ENCODE measurements around the gene SLC26A5.

Gene SLC26A5

GRCh38 chr7:103398483-103399127 is 47.4 kb downstream of the SLC26A5 start:
- no peak for DNase-seq

DNA sequence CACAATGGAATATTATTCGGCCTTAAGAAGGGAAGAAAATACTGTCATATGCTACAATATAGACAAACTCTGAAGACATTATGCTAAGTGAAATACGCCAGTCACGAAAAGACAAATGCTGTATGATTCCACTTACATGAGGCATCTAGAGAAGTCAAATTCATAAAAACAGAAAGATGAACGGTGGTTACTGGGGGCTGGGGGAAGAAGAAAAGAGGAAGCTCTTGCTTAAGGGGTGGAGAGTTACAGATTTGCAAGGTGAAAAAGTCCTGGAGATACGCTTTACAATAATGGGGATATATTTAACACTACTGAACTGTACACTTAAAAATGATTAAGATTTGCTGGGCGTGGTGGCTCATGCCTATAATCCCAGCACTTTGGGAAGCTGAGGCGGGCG is 49.5 kb downstream of the SLC26A5 start:
- DNase-seq: no peak

DNA sequence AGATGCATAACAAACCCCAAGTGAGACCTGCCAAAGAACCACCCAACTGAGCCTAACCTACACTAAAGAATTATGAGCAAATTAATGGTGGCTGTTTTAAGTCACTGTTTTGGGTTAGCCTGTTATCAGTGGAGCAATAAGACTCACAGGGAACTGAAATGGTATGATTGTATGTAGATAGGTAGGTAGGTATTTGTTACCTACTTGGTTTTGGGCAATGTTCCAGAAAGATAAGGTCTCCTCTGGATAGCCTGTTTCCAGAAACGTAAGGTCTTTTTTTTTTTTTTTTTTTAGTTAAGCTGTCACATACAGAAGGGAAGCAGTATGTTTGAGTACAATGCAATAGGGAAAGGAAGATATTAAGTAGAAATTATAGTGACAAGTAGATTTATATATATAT is 50.9 kb downstream of the SLC26A5 start:
- DNase-seq: no peak

DNA sequence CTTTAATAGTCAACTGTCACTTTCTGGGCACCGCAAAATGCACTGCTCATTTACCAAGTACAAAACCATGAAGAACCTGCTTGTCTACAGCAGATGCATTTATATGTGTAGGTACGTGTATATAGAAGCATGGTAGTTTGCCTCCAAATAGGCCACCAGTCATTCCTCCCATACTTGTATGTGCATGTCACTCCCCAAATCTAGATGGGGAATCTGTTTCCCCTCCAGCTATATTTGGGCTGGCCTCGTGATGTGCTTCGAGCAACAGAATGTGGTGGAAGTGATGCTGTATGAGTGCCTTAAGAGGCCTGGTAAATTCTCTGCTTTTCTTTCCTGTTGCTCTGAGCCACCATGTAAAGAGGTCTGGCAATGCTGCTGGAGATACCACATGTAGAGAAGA is 51.4 kb downstream of the SLC26A5 start:
- no peak for DNase-seq

DNA sequence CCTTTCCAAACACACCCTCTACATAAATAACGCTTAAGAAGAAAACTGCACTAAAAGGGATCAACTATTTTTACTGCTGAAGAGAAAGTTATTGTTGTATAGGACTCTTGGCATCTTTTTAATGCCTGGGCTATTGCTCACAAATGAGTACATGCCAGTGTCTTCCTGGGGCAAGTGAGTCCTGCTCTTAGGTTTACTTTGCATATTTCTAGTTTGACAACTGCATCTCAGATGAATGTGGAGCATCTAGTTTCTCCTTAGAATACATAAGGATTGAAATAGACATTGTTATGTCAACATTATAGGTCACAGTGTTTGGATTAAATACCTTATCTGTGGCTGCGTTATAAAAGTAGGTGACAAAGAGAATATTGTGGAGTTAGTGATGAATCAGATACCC is 54.0 kb downstream of the SLC26A5 start:
- peak; percentile 4 for DNase-seq

DNA sequence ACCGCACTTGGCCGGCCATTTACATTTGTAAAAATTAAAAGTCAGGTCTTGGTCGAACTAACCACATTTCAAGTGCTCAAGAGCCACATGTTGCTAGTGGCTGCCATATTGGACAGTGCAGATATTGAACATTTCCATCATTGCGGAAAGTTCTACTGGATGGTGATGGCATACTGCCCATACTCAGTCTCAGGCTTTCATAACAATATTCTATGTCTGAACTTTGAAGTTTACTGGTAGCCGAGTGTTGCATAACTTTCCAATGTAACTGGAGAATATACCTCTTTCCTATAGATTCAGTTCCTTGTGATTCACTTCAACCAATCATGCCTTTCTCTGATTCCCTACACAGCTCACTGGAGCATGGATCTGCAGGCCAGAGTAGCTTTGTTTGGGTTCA is 54.9 kb downstream of the SLC26A5 start:
- no peak for DNase-seq

- no peak for DNase-seq
Measured at GRCh38 chr7:103389263-103389662, 56.7 kb downstream of the SLC26A5 start.

DNA sequence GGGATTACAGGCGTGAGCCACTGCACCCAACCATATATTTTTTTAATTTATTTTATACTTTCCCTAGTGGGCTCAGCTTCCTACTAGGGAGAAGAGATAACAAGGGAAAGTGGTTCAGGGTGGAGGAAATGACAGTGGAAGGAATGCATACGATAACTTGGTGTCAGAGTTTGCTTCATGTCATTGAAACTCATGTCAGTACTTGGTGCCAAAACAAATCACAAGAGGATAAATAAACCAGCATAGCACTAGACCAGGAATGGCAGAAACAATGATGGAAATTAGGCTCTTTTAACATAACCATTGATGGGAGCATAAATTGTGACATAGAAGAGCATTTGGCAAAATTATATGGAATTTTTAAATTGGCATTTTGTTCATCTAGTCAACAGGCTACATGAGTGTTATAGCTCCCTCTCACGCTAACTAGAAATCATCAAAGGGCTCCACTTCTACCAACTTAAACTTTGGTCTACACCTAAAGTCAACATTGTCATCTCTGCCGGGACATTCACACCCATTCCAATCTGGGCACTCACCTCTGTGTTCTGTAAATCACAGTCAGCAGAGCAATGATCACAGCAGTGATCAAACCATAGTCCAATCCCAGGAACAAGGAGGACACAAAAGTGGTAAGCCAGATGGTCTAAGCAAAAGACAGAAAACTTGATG is 57.4 kb downstream of the SLC26A5 start:
- DNase-seq: no peak

DNA sequence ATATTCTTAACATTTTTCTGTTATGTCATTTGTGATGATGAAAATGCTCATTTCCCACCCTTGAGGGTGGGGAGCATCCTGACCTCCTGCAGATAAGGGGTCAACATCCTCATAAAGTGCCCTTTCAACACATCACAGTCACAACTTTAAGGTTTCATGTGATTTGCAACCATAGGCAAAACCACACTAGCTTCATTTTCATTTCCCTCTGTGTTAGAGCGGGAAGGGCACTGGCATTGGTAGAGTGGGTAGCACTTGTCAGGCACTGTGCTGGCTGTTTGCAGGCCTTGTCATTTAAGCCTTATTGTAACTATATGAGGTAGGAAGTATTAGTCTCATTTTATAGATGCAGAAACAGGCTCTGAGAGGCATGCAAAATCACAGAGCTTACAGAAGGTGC is 58.8 kb downstream of the SLC26A5 start:
- no peak for DNase-seq

- DNase-seq: no peak
Measured at GRCh38 chr7:103382032-103382402, 64.0 kb downstream of the SLC26A5 start.

DNA sequence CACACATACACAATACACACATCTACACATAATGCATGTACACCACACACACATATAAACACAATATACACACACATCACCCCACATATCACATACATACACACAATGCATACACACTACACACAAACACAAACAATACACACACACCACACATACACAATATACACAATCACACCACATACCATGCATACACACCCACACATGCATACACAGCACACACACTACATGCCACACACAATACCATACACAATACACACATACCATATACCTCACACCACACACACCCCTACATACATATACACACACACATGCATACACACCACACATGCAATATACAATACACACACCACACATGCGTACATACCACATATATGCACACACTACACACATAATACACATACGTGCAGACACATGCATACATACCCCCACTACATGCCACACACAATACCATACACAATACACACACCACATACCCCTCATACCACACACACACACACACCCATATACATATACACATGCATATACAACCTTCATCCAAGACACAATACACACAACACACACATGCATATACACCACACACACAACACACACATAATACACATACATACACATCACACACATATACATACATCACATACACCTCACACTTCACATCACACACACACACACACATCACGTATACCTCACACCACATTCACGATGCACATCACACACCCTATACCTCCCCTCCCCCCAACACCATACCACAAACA is 64.6 kb downstream of the SLC26A5 start:
- no peak for DNase-seq

DNA sequence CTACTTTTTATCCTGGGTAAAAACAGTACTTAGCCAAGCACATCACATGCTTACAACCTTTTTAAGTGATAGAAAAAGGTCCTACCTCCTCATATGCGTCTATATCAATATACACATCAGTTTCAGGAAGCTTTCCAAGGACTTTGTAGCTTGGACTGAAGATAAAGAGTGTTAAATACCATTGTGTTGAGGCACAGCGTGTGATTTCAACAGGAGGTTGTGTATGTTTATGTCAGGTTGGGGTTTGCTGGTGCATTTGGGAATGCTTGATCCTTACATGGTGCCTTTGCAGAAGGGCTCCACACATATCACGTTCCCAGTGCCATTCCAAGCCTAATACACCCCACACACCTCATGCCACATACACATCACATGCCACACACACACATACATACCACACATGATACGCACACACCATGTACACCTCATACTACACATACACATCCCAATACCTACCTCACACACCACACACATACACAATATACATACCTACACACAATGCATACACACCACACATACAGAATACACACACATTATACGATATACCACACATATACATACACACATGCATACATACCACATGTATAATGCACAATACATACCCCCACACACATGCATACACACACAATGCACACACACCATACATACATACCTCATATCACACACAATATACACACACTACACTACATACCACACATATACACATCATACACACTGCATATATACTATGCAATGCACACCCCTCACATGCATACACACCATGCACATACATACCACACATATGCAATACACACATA is 65.4 kb downstream of the SLC26A5 start:
- no peak for DNase-seq

DNA sequence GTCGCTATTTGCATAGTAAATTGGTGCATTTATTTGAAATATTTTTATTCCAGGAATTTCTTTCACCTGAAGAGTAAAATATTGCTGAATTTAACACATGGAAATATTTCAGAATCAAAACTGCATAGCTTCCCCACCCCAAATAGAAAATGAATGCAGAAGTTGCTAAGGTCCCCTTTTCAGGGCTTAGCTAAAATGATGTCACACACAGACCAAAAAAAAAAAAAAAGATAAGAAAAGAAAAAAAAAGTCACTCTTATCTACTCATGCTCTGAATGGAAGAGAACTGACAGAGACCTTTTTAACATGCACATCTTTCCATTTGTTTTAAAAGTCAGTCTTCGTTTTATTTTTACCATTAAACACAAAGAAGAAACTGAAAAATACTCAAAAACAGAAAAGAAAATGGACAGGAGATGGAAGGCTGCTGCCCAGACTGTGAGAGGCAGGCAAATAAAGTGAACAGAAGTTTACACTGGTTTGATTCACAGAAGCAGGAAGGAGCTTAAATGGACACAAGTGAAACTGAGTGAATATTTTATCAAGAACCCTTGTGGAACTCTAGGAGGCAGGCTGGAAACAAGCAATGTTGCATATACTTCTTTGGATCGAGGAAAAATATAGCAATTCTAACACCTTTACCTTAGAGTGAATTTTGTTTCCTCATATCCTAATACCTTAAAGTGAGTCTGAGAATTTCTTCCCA is 66.6 kb downstream of the SLC26A5 start:
- DNase-seq: no peak

DNA sequence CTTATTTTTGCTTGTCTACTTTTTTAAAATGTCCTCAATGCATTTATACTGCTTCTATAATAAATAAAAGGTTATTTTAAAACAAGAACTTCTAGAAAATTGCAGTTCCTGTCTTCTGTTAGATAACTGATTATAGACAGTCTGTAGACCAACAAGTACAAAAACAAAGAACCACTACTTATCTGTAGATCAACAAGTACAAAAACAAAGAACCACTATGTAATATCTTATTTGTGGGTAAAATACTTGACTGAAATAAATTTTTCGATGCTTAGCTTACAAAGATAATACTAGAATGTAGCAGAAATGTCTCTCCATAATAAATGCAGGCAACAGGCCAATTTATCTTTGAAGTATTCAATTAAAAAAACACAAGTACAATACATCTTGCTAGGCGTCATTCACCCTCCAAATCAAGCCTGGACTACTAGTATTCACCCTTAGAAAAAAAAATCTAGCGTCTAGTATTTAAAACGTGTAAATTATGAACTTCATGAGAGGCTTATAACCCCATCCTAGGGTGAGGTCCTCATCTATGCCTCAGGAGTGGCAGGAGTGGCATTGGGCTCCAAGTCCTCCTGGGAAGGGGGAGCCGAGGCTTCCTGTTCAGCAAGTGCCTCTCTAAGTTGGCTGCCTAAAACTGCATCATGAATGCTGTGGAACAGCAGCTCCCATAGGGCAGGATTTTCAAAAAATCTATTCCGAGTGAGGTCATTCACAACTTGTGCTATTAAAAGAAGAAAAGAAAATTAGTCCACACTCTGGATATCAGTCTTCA is 72.0 kb downstream of the SLC26A5 start:
- DNase-seq: no peak

- no peak for DNase-seq
Measured at GRCh38 chr7:103369432-103369831, 76.6 kb downstream of the SLC26A5 start.

GRCh38 chr7:103349805-103350204 is 96.2 kb downstream of the SLC26A5 start:
- no peak for DNase-seq

GRCh38 chr7:103348959-103349358 is 97.0 kb downstream of the SLC26A5 start:
- DNase-seq: no peak

GRCh38 chr7:103348452-103348851 is 97.6 kb downstream of the SLC26A5 start:
- DNase-seq: no peak

DNA sequence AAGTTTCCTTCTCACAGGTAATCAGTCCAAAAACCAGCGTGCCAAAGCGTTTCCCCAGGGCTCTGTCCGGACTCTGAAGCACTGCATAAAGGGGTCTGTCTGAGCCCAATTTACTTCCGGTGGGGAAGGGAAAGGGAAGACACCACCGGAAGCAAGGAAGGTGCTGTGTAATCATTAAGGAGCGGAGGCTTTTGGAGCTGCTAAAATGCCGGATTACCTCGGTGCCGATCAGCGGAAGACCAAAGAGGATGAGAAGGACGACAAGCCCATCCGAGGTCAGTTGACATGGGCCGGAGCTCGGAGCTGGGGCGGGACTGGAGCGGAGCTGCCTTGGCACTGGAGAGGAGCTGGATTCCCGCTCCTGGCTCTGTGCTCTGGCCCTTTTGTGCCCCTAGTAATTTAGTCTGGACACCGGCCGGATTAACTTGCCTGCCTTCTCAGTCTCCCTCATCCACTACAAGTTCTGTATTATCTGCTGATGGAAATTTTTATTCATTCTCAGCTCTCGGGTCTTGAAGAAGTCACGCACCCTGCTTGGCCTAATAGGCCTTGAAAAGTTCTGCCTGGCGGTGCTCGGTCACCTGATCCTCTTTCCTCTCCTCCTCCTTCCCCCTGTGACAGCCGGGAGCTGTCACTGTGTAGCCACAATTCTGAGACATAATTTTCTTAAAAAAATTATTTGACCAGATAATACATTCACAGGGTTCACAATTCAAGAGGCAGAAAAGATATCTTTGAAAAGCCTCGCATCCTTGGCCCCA is 98.3 kb downstream of the SLC26A5 start, which contains the start of gene PSMC2:
PSMC2 (plus strand) TSS at position 137 of the 761 bp plus-strand sequence; CDS start at position 206, 69 bp downstream.
- DNase-seq: peak; percentile 91

- DNase-seq: no peak
Measured at GRCh38 chr7:103346396-103346795, 99.6 kb downstream of the SLC26A5 start.

Data from HCEC 1CT (cell line).